AG09309 (cell line): ENCODE results near the gene BAK1.
"Not testable (repeated sequence)": the region's sequence is repeated elsewhere in the genome, so short reads cannot be mapped to it uniquely, and the experiment has no call there.

Experiments used
- DNase-seq: peaks from one replicate; pipeline ENCODE4 v3.0.0-alpha.2; 2010; ENCODE audit warnings: low read depth
- H3K4me3 ChIP-seq: 2 replicates; pipeline ENCODE4 v1.5.1; 2011; ENCODE audit warnings: mild to moderate bottlenecking, low read depth, low read length, moderate library complexity; ENCODE audit not compliant: control insufficient read depth
- CTCF ChIP-seq: IDR thresholded peaks from 2 replicates; pipeline ENCODE4 v1.5.1; 2011; ENCODE audit warnings: mild to moderate bottlenecking, low read depth, low read length, inconsistent platforms; ENCODE audit not compliant: insufficient read depth, control insufficient read depth; ENCODE audit errors: missing control alignments

BAK1 gene

GRCh38 chr6:33552252-33552651, 27.8 kb downstream of the BAK1 start:
- H3K4me3 ChIP-seq: no peak overlapping the region
- no peak for DNase-seq
- no peak for TF ChIP-seq CTCF

DNA sequence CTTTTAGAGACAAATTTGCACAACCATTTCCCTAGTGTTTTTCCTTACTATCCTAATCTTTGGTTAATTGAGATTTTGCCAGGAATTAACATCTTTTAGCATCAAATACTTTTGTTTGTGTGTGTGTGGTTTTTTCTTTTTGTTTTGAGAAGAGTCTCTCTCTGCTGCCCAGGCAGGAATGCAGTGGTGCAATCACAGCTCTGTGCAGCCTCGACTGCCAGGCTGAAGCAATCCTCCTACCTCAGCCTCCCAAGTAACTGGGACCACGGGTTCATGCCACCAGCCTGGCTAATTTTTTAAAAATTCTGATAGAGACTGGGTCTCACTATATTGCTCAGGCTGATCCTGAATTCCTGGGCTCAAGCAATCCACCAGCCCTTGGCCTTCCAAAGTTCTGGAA, 28.5 kb downstream of the BAK1 start:
- TF ChIP-seq CTCF: no peak
- no peak for DNase-seq
- no peak overlapping the region for H3K4me3 ChIP-seq

DNA sequence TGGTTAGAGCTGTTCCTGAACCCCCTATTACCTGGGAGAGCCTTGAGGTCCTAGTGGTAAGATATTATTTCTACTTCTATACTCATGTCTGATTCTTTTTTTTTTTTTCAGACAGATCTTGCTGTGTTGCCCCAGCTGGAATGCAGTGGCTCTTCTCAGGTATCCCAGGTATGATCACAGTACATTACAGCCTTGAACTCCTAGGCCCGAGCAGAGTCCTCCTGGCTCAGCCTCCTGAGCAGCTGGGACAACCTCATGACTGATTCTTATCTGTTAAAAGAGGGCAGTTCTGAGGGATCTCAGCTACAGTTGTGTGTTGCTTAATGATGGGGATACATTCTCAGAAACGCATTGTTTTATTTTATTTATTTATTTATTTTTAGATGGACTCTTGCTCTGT, 30.2 kb downstream of the BAK1 start:
- no peak for TF ChIP-seq CTCF
- DNase-seq: no peak
- H3K4me3 ChIP-seq: no peak overlapping the region

GRCh38 chr6:33549196-33549595, 30.9 kb downstream of the BAK1 start:
- no peak for TF ChIP-seq CTCF
- DNase-seq: no peak
- no peak overlapping the region for H3K4me3 ChIP-seq

DNA sequence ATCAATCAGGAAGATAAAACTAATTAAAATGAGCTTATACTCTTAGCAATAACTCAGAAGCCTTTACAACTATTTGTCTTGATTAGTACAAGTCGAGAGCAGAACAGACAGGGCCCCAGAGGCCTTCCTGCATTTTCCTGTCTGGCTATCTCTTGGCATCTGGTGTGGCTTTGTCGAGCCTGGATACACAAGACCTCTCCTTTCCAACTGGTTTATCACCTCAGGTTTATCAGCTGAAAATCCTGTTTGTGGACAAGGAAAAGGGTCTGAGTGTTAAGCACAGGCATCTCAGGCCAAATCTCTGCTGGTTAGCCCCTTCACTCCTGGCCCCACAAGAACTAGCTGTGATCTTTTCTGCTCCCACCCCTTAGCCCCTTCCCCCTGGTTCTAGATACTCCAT, 32.6 kb downstream of the BAK1 start:
- no peak overlapping the region for H3K4me3 ChIP-seq
- no peak for DNase-seq
- TF ChIP-seq CTCF: no peak

DNA sequence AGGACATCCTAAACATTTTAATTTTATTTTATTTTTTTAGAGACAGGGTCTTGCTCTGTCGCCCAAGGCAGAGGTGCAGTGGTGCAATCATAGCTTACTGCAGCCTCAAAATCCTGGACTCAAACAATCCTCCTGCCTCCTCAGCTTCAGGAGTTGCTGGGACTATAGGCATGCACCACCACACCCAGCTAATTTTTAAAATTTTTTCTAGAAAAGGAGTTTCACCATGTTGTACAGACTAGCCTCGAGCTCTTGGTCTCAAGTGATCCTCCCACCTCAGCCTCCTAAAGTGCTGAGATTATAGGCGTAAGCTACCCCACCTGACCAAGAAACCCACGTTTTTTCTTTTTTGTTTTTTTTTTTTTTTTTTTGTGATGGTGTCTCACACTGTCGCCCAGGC, 33.3 kb downstream of the BAK1 start:
- TF ChIP-seq CTCF: no peak
- no peak overlapping the region for H3K4me3 ChIP-seq

DNA sequence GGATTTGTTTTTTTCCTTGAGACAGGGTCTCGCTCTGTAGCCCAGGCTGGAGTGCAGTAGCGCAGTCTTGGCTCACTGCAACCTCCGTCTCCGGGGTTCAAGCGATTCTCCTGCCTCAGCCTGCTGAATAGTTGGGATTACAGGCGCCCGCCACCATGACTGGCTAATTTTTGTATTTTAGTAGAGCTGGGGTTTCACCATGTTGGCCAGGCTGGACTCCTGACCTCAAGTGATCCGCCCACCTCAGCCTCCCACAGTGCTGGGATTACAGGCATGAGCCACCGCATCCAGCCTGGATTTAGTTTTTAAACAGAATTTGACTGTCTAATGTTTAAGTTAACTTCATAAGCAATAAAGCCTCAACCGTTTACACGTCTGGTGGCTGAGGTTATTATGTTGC, 34.8 kb downstream of the BAK1 start:
- not testable (repeated sequence) for DNase-seq, H3K4me3 ChIP-seq

More for the DNA sequence above, 33.3 kb downstream of the BAK1 start:
- DNase-seq: no peak

GRCh38 chr6:33543116-33543515, 37.0 kb downstream of the BAK1 start:
- TF ChIP-seq CTCF: no peak
- no peak for DNase-seq
- H3K4me3 ChIP-seq: no peak overlapping the region
